Sigmoid colon (tissue), 7 donors: ENCODE measurements around the gene KLHL26. TPM values are rescaled to one million over a fixed set of nuclear protein-coding genes. Genes with fewer than 3 reads are reported as not detected.

ENCODE experiments used
- DNase-seq: peaks from one replicate; pipeline ENCODE4 v3.0.0-alpha.2; 2019
- H3K27ac ChIP-seq, 4 donors: fragments of 200-600 bp; sonication (generic); one replicate each; pipeline ENCODE4 v1.5.1; 2016 to 2019; ENCODE audit warnings: mild to moderate bottlenecking in 1 of 4
- H3K27me3 ChIP-seq, 3 donors: fragments of 200-600 bp; sonication (generic); one replicate each; pipeline ENCODE4 v1.5.1; 2019; ENCODE audit warnings: mild to moderate bottlenecking in 1 of 3
- H3K36me3 ChIP-seq, 4 donors: fragments of 200-600 bp; sonication (generic); one replicate each; pipeline ENCODE4 v1.5.1; 2016 to 2019
- H3K4me1 ChIP-seq, 4 donors: fragments of 200-600 bp; sonication (generic); one replicate each; pipeline ENCODE4 v1.5.1; 2017 to 2019
- H3K4me3 ChIP-seq, 4 donors: fragments of 200-600 bp; sonication (generic); one replicate each; pipeline ENCODE4 v1.5.1; 2017 to 2019; ENCODE audit warnings: mild to moderate bottlenecking in 2 of 4, moderate library complexity in 1 of 4
- H3K9me3 ChIP-seq, 4 donors: fragments of 200-600 bp in 3 of 4; sonication (generic) in 3 of 4; one replicate each; pipeline versions ENCODE4 v1.5.1 to v1.6.1; 2013 to 2019
- CTCF ChIP-seq, 4 experiments: fragments of 450-650 bp in 3 of 4; fragments of 200-600 bp in 1 of 4; IDR thresholded peaks; one replicate each; pipeline ENCODE4 v1.5.1; 2016 to 2019; ENCODE audit warnings: antibody characterized with exemption in 4 of 4, mild to moderate bottlenecking in 3 of 4, moderate library complexity in 2 of 4
- EP300 ChIP-seq, 4 donors: sonication (generic); formaldehyde crosslinking; IDR thresholded peaks; one replicate each; pipeline ENCODE4 v1.6.1; 2017; ENCODE audit warnings: antibody characterized with exemption in 4 of 4
- POLR2A ChIP-seq, 2 donors: fragments of 450-650 bp; IDR thresholded peaks; one replicate each; pipeline ENCODE4 v1.6.1; 2016; ENCODE audit warnings: antibody characterized with exemption in 2 of 2, mild to moderate bottlenecking in 2 of 2, moderate library complexity in 2 of 2
- POLR2AphosphoS5 ChIP-seq, 4 donors: sonication (generic); formaldehyde crosslinking; IDR thresholded peaks; one replicate each; pipeline ENCODE4 v1.6.1; 2017; ENCODE audit warnings: antibody characterized with exemption in 4 of 4
- WGBS, 2 donors: extraction: QIAGEN DNeasy Blood & Tissue Kit; methylation state at CpG; one replicate each; pipeline ENCODE4 v1.1.7; 2013; 5-methylcytosine and 5-hydroxymethylcytosine counted together
- intact Hi-C: fragments of 100-400 bp; cut with DNase I; formaldehyde crosslinking; loops from one replicate; pipeline ENCODE4 v1.15.1; 2023
- polyA plus RNA-seq, 3 donors: library from polyadenylated mRNA; stranded (reverse); fragments of 200-250 nt; gene quantifications; one replicate each; pipeline ENCODE4 v1.2.3, GENCODE V29; 2013
- total RNA-seq, 4 donors: library from RNA; depleted of rRNA; stranded (reverse); fragments of >200 nt; gene quantifications; one replicate each; pipeline ENCODE4 v1.1.0, GENCODE V29; 2016
- donor health status: healthy with polysubstance abuse.
- donor health status: Bipolar disorder and iron deficiency.
- donor health status: healthy.

KLHL26 gene
- total and polyA plus RNA-seq, 7 donors: 1.6 to 8.3 (median 4.8) TPM

- H3K4me3 ChIP-seq: no peak overlapping the region
- H3K36me3 ChIP-seq: no peaks in the 10 kb centered on the region
- DNase-seq: no peak
- WGBS, 2 donors: 96 to 97% methylated on average over 13 of the region's 13 CpGs
- intact Hi-C loops: loop anchor here (10.0 kb wide), 1 partner anchor 191 kb away; no protein-coding TSS in a partner anchor
- no peak for TF ChIP-seq POLR2AphosphoS5 (IDR thresholded peaks at IDR 0.05)
- no peak for TF ChIP-seq EP300 (IDR thresholded peaks at IDR 0.05)
- no peak for TF ChIP-seq POLR2A (IDR thresholded peaks at IDR 0.05)
- TF ChIP-seq CTCF (IDR thresholded peaks at IDR 0.05): no peak
- H3K27me3 ChIP-seq: no peaks in the 10 kb centered on the region
- H3K9me3 ChIP-seq: no peaks in the 10 kb centered on the region
- no peak overlapping the region for H3K27ac ChIP-seq
- H3K4me1 ChIP-seq: peaks cover 0 to 51% (median 41%) of the 10 kb centered on the region in 4 donors
These were observed 18.5 kb downstream of the KLHL26 start for GRCh38 chr19:18655173-18655844.

- no peak overlapping the region for H3K4me3 ChIP-seq
- peaks cover 0 to 46% (median 39%) of the 10 kb centered on the region in 4 donors for H3K4me1 ChIP-seq
- WGBS, 2 donors: 86 to 91% methylated on average over 19 of the region's 19 CpGs
- no peaks in the 10 kb centered on the region for H3K9me3 ChIP-seq
- intact Hi-C loops: loop anchor here (10.0 kb wide), 1 partner anchor 192 kb away; no protein-coding TSS in a partner anchor
- H3K27ac ChIP-seq: no peak overlapping the region
- DNase-seq: no peak
- TF ChIP-seq EP300 (IDR thresholded peaks at IDR 0.05) (no peak), POLR2A (IDR thresholded peaks at IDR 0.05) (no peak), CTCF (IDR thresholded peaks at IDR 0.05) (no peak), POLR2AphosphoS5 (IDR thresholded peaks at IDR 0.05) (no peak)
- H3K27me3 ChIP-seq: no peaks in the 10 kb centered on the region
- no peaks in the 10 kb centered on the region for H3K36me3 ChIP-seq
These were observed 19.7 kb downstream of the KLHL26 start for GRCh38 chr19:18656337-18657086.

GRCh38 chr19:18657590-18658365 is 20.9 kb downstream of the KLHL26 start:
- Histone ChIP-seq H3K36me3 (no peaks in the 10 kb centered on the region), H3K4me1 (peaks cover 0 to 45% (median 34%) of the 10 kb centered on the region in 4 donors), H3K4me3 (no peak overlapping the region), H3K27ac (peak overlapping the region; percentile 60 to 84 (median 68)), H3K9me3 (no peaks in the 10 kb centered on the region), H3K27me3 (no peaks in the 10 kb centered on the region)
- DNase-seq: peak; percentile 82
- intact Hi-C loops: loop anchor here (10.0 kb wide), 1 partner anchor 193 kb away; no protein-coding TSS in a partner anchor
- 70 to 72% methylated on average over 20 of the region's 20 CpGs for WGBS, 2 donors
- peak in 2 of 4 donors; percentile 7 to 18 for TF ChIP-seq EP300 (IDR thresholded peaks at IDR 0.05)
- TF ChIP-seq CTCF (IDR thresholded peaks at IDR 0.05): no peak
- TF ChIP-seq POLR2AphosphoS5 (IDR thresholded peaks at IDR 0.05): peak in 1 of 4 donors; percentile 19

GRCh38 chr19:18658366-18658855 is 21.6 kb downstream of the KLHL26 start:
- no peaks in the 10 kb centered on the region for H3K36me3 ChIP-seq
- H3K27ac ChIP-seq: peak overlapping the region; percentile 60 to 84 (median 68)
- WGBS, 2 donors: 88 to 90% methylated on average over 4 of the region's 4 CpGs
- no peaks in the 10 kb centered on the region for H3K9me3 ChIP-seq
- H3K4me3 ChIP-seq: no peak overlapping the region
- TF ChIP-seq CTCF (IDR thresholded peaks at IDR 0.05): no peak
- TF ChIP-seq POLR2AphosphoS5 (IDR thresholded peaks at IDR 0.05): no peak
- no peak for TF ChIP-seq POLR2A (IDR thresholded peaks at IDR 0.05)
- no peak for TF ChIP-seq EP300 (IDR thresholded peaks at IDR 0.05)
- DNase-seq: no peak
- H3K4me1 ChIP-seq: peaks cover 0 to 51% (median 39%) of the 10 kb centered on the region in 4 donors
- intact Hi-C loops: loop anchor here (10.0 kb wide), 1 partner anchor 194 kb away; no protein-coding TSS in a partner anchor
- no peaks in the 10 kb centered on the region for H3K27me3 ChIP-seq
